HepG2 (cell line): Measurements from ENCODE around the gene SEPTIN2. TPM values are rescaled to one million over a fixed set of nuclear protein-coding genes. Genes with fewer than 3 reads are reported as not detected.

Experiments used
- AGO1 ChIP-seq: fragments of 200-400 bp; formaldehyde crosslinking; IDR thresholded peaks from 2 replicates; pipeline ENCODE4 v1.6.1; 2017; ENCODE audit warnings: mild to moderate bottlenecking, low read depth, low read length, moderate library complexity; ENCODE audit not compliant: poor library complexity, severe bottlenecking
- CBX5 ChIP-seq: sonication (generic); formaldehyde crosslinking; IDR thresholded peaks from 2 replicates; pipeline ENCODE4 v1.4.0; 2020; ENCODE audit warnings: missing genetic modification reagents, borderline replicate concordance
- ETV5 ChIP-seq: IDR thresholded peaks from 2 replicates; pipeline ENCODE4 v1.6.1; 2018; ENCODE audit warnings: missing biosample characterization, missing genetic modification reagents, inconsistent platforms, borderline replicate concordance
- FOXO1 ChIP-seq: sonication (generic); formaldehyde crosslinking; IDR thresholded peaks from 2 replicates; pipeline ENCODE4 v1.4.0; 2020; ENCODE audit warnings: missing genetic modification reagents
- GABPB1 ChIP-seq: IDR thresholded peaks from 2 replicates; pipeline ENCODE4 v1.6.1; 2016; ENCODE audit warnings: mild to moderate bottlenecking, missing genetic modification reagents, moderate library complexity, missing compliant biosample characterization
- HMG20B ChIP-seq: conservative IDR thresholded peaks from 2 replicates; pipeline ENCODE4 v1.6.1; 2016; ENCODE audit warnings: missing genetic modification reagents, missing compliant biosample characterization
- HOMEZ ChIP-seq: IDR thresholded peaks from 2 replicates; pipeline ENCODE4 v1.6.1; 2016; ENCODE audit warnings: low read depth
- MXI1 ChIP-seq: IDR thresholded peaks from 3 replicates; pipeline ENCODE4 v1.6.1; 2012; ENCODE audit warnings: low read depth, low read length, inconsistent platforms, borderline replicate concordance
- PRMT3 ChIP-seq: sonication (generic); formaldehyde crosslinking; IDR thresholded peaks from 2 replicates; pipeline ENCODE4 v1.8.1; 2022; ENCODE audit warnings: low read depth, mild to moderate bottlenecking, moderate library complexity, missing genetic modification reagents, borderline replicate concordance
- RAD51 ChIP-seq: fragments of 450-650 bp; IDR thresholded peaks from 2 replicates; pipeline ENCODE4 v1.6.1; 2016; ENCODE audit warnings: borderline replicate concordance
- RFX5 ChIP-seq: IDR thresholded peaks from 2 replicates; pipeline ENCODE4 v1.6.1; 2011; ENCODE audit warnings: low read depth, low read length, improper control_type of control experiment
- ZNF256 ChIP-seq: sonication (generic); formaldehyde crosslinking; conservative IDR thresholded peaks from 2 replicates; pipeline ENCODE4 v1.4.0; 2020; ENCODE audit warnings: missing genetic modification reagents
- ZNF546 ChIP-seq: sonication (generic); formaldehyde crosslinking; conservative IDR thresholded peaks from 2 replicates; pipeline ENCODE4 v1.8.1; 2023; ENCODE audit warnings: mild to moderate bottlenecking, missing genetic modification reagents
- ZNF740 ChIP-seq: sonication (generic); formaldehyde crosslinking; IDR thresholded peaks from 2 replicates; pipeline ENCODE4 v1.4.0; 2020; ENCODE audit warnings: missing genetic modification reagents
- polyA plus RNA-seq, 8 experiments: library from polyadenylated mRNA; depleted of rRNA in 3 of 8; stranded (reverse) in 7 of 8; unstranded in 1 of 8; fragments of >200 nt; fragmentation: Illumina TruSeq in 4 of 8; extraction: Trizol in 4 of 8; gene quantifications; 2 replicates each; pipeline versions ENCODE4 v1.2.1 to v1.2.3, GENCODE V29; 2011 to 2016; ENCODE audit warnings: low read depth in 4 of 8, missing spikeins in 1 of 8, mixed read lengths in 1 of 8; ENCODE audit not compliant: insufficient read depth in 1 of 8
- total RNA-seq, 5 experiments: library from RNA; depleted of rRNA; stranded (reverse); fragments of >200 nt; fragmentation: Illumina TruSeq; extraction: Trizol; gene quantifications; 2 replicates each; pipeline ENCODE4 v1.2.3, GENCODE V29; 2016; ENCODE audit warnings: low read depth in 1 of 5
- TF ChIP-seq, protein P1 (sequence below): sonication (generic); formaldehyde crosslinking; conservative IDR thresholded peaks from 2 replicates; pipeline ENCODE4 v1.8.0; 2022; ENCODE audit warnings: mild to moderate bottlenecking, moderate library complexity, missing genetic modification reagents
- TF ChIP-seq, protein P2 (sequence below): conservative IDR thresholded peaks from 2 replicates; pipeline ENCODE4 v1.6.1; 2018; ENCODE audit warnings: missing genetic modification reagents
- TF ChIP-seq, protein P3 (sequence below): IDR thresholded peaks from 2 replicates; pipeline ENCODE4 v1.6.1; 2016; ENCODE audit warnings: mild to moderate bottlenecking

The SEPTIN2 gene
- total and polyA plus RNA-seq, 2 of the 13 experiments (the other 11 are each of a cell fraction or from before 2014, with no cell fraction given), result 493 to 733 TPM

- TF ChIP-seq ZNF740 (CRISPR knock-in tag) (peak; percentile 97), ZNF256 (CRISPR knock-in tag) (0 out of 2 replicates have a peak, but pooled peaks have one; percentile 37), PRMT3 (CRISPR knock-in tag) (0 out of 2 replicates have a peak, but pooled peaks have one; percentile 65), HOMEZ (no peak), AGO1 (peak; percentile 56), FOXO1 (peak; percentile 33; the same call in 1 of the 2 replicates), HMG20B (CRISPR knock-in tag) (peak; percentile 99), RAD51 (no peak), ETV5 (0 out of 2 replicates have a peak, but pooled peaks have one; percentile 22), GABPB1 (CRISPR knock-in tag) (peak; percentile 73; the same call in 1 of the 2 replicates), ZNF546 (peak; percentile 86; the same call in 1 of the 2 replicates), MXI1 (peak; percentile 75; the same call in 1 of the 3 replicates), CBX5 (peak; percentile 41; the same call in 1 of the 2 replicates), RFX5 (peak; percentile 38; the same call in 1 of the 2 replicates)
- TF ChIP-seq, protein P1, sequence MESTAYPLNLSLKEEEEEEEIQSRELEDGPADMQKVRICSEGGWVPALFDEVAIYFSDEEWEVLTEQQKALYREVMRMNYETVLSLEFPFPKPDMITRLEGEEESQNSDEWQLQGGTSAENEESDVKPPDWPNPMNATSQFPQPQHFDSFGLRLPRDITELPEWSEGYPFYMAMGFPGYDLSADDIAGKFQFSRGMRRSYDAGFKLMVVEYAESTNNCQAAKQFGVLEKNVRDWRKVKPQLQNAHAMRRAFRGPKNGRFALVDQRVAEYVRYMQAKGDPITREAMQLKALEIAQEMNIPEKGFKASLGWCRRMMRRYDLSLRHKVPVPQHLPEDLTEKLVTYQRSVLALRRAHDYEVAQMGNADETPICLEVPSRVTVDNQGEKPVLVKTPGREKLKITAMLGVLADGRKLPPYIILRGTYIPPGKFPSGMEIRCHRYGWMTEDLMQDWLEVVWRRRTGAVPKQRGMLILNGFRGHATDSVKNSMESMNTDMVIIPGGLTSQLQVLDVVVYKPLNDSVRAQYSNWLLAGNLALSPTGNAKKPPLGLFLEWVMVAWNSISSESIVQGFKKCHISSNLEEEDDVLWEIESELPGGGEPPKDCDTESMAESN (CRISPR knock-in tag), result 0 out of 2 replicates have a peak, but pooled peaks have one; percentile 62
- TF ChIP-seq, protein P2, sequence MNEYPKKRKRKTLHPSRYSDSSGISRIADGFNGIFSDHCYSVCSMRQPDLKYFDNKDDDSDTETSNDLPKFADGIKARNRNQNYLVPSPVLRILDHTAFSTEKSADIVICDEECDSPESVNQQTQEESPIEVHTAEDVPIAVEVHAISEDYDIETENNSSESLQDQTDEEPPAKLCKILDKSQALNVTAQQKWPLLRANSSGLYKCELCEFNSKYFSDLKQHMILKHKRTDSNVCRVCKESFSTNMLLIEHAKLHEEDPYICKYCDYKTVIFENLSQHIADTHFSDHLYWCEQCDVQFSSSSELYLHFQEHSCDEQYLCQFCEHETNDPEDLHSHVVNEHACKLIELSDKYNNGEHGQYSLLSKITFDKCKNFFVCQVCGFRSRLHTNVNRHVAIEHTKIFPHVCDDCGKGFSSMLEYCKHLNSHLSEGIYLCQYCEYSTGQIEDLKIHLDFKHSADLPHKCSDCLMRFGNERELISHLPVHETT (CRISPR knock-in tag), result peak; percentile 12; the same call in 1 of the 2 replicates
- TF ChIP-seq, protein P3, sequence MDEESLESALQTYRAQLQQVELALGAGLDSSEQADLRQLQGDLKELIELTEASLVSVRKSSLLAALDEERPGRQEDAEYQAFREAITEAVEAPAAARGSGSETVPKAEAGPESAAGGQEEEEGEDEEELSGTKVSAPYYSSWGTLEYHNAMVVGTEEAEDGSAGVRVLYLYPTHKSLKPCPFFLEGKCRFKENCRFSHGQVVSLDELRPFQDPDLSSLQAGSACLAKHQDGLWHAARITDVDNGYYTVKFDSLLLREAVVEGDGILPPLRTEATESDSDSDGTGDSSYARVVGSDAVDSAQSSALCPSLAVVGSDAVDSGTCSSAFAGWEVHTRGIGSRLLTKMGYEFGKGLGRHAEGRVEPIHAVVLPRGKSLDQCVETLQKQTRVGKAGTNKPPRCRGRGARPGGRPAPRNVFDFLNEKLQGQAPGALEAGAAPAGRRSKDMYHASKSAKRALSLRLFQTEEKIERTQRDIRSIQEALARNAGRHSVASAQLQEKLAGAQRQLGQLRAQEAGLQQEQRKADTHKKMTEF (CRISPR knock-in tag), result peak; percentile 21; the same call in 1 of the 2 replicates
Observed at GRCh38 chr2:241355983-241356870, 40.5 kb downstream of the SEPTIN2 start, which contains the start of gene FARP2 (continued).
